AG09319 (cell line): ENCODE results near the gene ACY1.

Source experiments
- DNase-seq: peaks from one replicate; pipeline ENCODE4 v3.0.0-alpha.2; 2010; ENCODE audit warnings: low read depth; ENCODE audit errors: extremely low read depth
- TF ChIP-seq, protein P1 (sequence below): IDR thresholded peaks from 2 replicates; pipeline ENCODE4 v1.5.1; 2011; ENCODE audit warnings: low read depth, mild to moderate bottlenecking, inconsistent platforms, low read length, moderate library complexity

The ACY1 gene

DNA sequence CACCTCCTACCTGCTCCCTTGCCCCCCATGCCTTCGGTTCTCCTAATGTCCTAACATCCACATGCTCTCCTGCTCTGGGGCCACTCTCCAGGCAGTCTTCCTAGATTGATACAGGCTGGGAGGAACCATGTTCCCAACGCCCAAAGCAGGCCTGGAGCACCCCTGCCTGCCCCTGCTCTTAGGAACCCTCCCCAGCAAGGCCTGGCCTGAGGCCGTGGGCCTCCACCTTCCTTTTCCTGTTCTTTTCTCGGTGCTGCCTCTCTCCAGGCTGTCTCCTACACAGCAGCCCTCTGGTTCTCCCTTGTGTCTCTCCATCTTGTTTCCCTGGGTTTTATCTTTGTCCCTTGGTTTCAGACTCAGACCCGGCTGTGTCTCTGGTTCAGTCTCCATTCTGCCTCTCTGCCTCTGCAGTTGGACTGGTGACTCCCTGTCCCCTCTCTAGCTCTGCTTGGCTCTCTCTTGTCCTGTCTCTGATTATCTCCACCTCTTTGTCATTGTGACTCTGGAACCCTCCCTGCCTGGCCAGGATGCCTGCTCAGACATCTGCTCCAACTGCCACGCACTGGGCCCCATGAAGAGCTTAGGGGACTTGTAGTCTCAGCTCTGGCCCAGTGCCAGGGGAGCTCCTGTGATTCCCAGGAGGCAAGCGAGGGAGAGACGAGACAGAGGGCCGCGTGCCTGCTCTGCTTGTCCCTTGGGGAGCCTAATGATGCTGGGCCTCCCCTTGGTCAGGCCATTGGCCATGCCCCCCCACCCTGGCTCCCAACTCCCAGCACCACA, 38.3 kb downstream of the ACY1 start:
- DNase-seq, result no peak
- TF ChIP-seq, protein P1, sequence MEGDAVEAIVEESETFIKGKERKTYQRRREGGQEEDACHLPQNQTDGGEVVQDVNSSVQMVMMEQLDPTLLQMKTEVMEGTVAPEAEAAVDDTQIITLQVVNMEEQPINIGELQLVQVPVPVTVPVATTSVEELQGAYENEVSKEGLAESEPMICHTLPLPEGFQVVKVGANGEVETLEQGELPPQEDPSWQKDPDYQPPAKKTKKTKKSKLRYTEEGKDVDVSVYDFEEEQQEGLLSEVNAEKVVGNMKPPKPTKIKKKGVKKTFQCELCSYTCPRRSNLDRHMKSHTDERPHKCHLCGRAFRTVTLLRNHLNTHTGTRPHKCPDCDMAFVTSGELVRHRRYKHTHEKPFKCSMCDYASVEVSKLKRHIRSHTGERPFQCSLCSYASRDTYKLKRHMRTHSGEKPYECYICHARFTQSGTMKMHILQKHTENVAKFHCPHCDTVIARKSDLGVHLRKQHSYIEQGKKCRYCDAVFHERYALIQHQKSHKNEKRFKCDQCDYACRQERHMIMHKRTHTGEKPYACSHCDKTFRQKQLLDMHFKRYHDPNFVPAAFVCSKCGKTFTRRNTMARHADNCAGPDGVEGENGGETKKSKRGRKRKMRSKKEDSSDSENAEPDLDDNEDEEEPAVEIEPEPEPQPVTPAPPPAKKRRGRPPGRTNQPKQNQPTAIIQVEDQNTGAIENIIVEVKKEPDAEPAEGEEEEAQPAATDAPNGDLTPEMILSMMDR, result no peak

DNA sequence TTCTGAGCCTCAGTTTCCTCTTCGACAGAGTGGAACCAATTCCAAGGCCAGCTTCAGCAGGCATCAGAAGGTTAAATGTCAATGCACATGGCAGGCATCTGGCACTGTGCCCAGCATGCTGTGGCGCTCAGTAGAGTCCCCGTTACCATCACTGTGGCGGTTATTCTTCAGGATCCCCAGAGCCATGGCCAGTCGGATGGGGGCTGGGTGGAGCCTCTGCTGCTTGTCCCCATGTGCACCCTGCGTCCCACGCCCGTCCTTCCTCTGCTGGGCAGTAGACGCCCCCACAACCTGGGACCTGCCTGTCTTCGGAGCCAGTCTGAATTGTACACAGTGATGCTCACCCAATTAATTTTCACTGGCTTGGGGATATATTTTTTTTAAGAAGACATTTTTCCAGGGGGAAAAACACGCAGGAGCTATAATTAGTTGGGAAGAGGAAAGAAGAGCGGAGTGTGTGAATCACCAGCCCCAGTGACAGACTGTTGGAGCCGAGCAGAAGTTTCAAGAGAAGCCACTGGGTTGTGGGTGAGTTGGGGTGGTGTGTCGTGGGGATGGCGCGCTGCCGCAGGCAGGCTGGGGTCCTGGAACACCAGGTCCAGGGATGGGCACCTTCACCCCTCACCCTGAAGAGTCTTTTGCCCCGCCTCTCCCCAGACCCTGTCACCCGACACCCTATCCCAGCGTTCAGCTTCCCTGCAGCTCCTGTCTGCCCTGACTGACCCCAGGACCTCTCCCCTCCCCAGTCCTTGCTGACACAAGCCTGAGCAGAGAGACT, 39.2 kb downstream of the ACY1 start:
- DNase-seq, result no peak
- TF ChIP-seq, protein P1, result no peak

DNA sequence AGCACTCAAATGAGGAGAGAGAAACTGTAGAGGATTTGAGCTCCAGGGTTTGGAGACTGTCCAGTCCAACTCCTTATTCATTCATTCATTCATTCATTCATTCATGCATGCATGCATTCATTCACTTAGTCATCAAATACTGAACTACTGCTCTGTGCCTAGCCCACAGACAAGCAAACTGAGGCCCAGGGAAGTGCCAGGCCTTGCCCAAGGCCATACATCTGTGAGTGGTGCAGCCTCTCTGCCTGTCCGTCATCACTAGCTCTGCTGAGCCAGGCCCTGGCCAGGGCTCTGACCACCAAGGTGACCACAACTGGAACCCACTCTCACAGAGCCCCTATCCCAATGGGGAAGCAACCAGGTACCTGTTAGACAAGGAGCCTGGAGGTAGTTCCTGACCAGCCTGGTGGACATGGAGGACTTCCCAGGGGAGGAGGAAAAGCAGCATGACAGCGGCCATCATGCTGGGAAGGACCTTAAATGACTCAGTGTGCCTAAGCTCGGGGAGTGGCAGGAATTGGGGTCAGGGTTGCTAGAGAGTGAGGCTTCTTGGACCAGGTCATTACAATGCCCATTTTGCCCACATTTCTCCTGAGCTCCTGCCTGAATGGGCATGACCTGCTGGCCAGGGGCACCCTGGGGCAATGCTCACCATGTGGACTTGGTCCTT, 39.9 kb downstream of the ACY1 start:
- no peak for DNase-seq
- TF ChIP-seq, protein P1, result no peak

DNA sequence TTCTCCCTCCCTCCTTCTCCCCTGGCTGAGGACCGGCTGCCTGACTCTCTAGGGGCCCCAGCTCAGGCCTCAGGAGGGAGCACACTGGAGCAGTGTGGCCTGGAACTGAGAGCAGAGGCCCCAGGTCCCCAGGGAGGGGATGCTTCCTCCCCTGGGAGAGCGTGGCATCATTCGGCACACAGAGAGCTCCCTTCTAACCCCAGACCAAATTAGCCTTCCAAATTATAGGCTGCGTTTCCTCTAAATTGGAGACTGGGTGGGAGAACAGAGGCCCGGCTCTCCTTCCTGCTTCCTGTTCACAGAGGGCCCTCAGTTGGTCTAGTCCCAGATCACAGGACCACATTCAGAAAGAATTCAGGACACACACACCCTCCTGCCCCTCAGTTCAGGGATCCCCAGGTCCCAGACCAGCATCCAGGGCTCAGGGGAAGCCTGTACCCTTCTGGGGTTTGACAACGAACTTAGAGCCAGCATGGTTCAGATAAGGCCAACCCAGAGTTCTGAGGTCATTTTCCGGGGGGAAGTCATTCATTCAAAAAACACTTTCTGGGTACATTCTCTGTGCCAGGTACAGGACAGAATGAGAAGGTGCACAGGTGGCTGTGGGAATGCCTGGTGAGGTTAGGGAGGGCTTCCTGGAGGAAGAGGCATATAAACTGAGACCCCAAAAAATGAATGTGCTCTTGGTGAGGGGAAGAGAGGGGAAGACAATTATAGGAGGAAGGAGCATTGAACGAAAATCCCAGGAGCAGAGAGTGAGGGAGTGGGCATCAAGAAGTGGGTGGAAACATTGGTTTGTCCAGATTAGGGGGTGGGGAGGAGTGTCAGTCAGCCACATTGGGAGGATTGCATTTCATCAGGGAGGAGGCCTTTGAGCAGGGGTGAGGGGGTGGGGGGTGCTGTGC, 40.8 kb downstream of the ACY1 start:
- TF ChIP-seq, protein P1, result no peak
- DNase-seq, result no peak

DNA sequence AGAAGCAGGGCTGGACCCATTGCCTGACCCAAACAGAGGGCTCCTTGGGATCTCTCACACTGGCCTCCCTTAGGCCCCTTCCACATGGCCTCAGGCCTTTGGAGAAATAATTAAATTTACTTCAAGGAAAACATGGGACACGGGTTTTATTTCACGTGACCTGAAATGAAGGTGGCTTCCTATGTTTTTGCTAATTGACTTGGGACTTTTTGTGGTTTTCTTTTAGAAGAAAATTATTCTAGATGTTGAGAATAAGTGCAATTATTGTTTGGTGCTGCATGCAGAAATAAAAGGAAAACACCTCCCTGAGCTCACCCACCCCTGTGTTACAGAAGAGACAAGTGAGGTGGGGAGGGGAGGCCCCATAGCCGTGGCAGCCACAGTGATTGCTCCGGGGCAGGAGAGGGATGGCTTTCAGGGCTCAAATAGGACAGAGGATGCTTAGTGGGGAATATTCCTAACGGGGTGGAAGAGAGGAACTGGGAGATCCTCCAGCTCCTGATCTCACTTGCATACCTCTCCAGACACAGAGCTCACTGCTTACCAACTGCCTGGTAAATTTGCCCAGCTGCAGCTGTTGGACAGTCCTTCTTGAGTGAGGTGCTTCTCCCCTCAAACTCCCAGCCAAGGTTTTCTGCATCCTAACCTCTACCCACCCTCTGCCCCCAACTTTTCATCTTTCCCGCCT, 41.6 kb downstream of the ACY1 start:
- no peak for DNase-seq
- TF ChIP-seq, protein P1, result no peak

DNA sequence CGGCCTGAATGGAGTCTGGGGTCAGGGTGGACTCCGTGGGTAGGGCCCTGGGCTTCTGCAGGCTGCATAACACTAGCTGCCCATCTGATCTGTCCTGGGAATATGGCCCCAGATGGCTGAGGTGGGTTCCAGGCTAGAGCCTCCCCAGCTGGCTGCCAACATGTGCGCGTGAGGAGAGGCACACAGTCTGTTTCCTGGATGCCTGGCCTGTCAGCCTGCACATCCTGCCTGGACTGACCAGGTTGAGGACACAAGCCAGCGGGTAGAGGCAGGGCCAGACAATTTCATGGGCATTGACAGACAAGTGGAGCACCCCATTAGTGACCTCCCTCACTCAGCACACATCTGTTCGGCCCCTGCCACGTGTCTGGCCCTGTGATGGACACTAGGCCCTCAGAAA, 42.1 kb downstream of the ACY1 start:
- TF ChIP-seq, protein P1, result no peak
- no peak for DNase-seq
